Measurements from ENCODE around the gene ZNF831. TPM values are rescaled to one million over a fixed set of nuclear protein-coding genes. Genes with fewer than 3 reads are reported as not detected.

The ZNF831 gene
- total and polyA plus RNA-seq, 4 experiments from 2014 or later: 7.8 to 49.0 (median 29.5) TPM

- peaks cover 90% of the 10 kb centered on the region for H3K4me1 ChIP-seq (ENCODE audit: insufficient read depth, low read length)
- Mint-ChIP-seq H3K36me3 (peaks cover 28 to 38% of the 10 kb centered on the region in 2 donors), H3K4me1 (peaks cover 74 to 97% (median 88%) of the 10 kb centered on the region in 4 donors), H3K27me3 (no peaks in the 10 kb centered on the region), H3K27ac (peak overlapping the region; percentile 96 to 100 (median 100)), H3K4me3 (peak overlapping the region; percentile 13 to 91 (median 78)), H3K9me3 (peaks cover 0 to 8% (median 3%) of the 10 kb centered on the region in 8 donors)
- ChIA-PET CTCF (ENCODE audit: partially characterized antibody) (interaction anchor here (1.4 to 9.4 kb wide), 2 partner anchors 15 to 58 kb away, joined by 5 to 85 read pairs; partner anchors contain the start of gene ZNF831), POLR2A (ENCODE audit: partially characterized antibody) (interaction anchor here (0.8 to 11.4 kb wide), 8 partner anchors 10 to 117 kb away, joined by 3 to 352 read pairs (median 8); partner anchors contain the start of genes ATP5F1E and ZNF831)
- H3K27ac ChIP-seq (ENCODE audit: low read depth, low read length): peak overlapping the region; percentile 93
- H3K36me3 ChIP-seq (ENCODE audit: insufficient read depth, low read length): no peaks in the 10 kb centered on the region
- H3K4me3 ChIP-seq (ENCODE audit: low read length in 2 of 2): peak overlapping the region in 1 of 2 donors; percentile 43
- DNase-seq: peak in 4 of 5 donors; percentile 43 to 57 (median 48)
- intact Hi-C loops (cut with micrococcal nuclease): loop anchor here (5.0 kb wide), 2 partner anchors 73 to 497 kb away; partner anchors contain the start of gene STX16
- no peaks in the 10 kb centered on the region for H3K9me3 ChIP-seq (ENCODE audit: control insufficient read depth in 1 of 2, low read length in 2 of 2)
- no peaks in the 10 kb centered on the region for H3K27me3 ChIP-seq (ENCODE audit: insufficient read depth, low read length)
Observed at GRCh38 chr20:59148701-59149493, 14.7 kb upstream of the ZNF831 start.

- intact Hi-C loops (cut with micrococcal nuclease): loop anchor here (1.0 to 5.0 kb wide), 5 partner anchors 9 to 498 kb away; partner anchors contain the start of genes STX16 and ZNF831
Observed at GRCh38 chr20:59149678-59150504, 13.7 kb upstream of the ZNF831 start.

GRCh38 chr20:59150821-59151251, 12.8 kb upstream of the ZNF831 start:
- H3K27me3 ChIP-seq (ENCODE audit: insufficient read depth, low read length): no peaks in the 10 kb centered on the region
- ChIA-PET CTCF (ENCODE audit: partially characterized antibody) (interaction anchor here (1.5 to 9.4 kb wide), 3 partner anchors 28 to 63 kb away, joined by 4 to 85 read pairs (median 15); no protein-coding TSS in a partner anchor), POLR2A (ENCODE audit: partially characterized antibody) (interaction anchor here (1.4 to 11.4 kb wide), 6 partner anchors 8 to 57 kb away, joined by 4 to 352 read pairs (median 96); partner anchors contain the start of gene ZNF831)
- intact Hi-C loops (cut with micrococcal nuclease): loop anchor here (1.0 kb wide), 3 partner anchors 8 to 29 kb away; partner anchors contain the start of gene ZNF831
- Mint-ChIP-seq H3K27ac (peak overlapping the region; percentile 96 to 100 (median 100)), H3K36me3 (peaks cover 40 to 41% of the 10 kb centered on the region in 2 donors), H3K27me3 (no peaks in the 10 kb centered on the region), H3K4me1 (peaks cover 72 to 97% (median 88%) of the 10 kb centered on the region in 4 donors), H3K9me3 (peaks cover 0 to 8% (median 3%) of the 10 kb centered on the region in 8 donors), H3K4me3 (peak overlapping the region in 7 of 8 donors; percentile 54 to 89 (median 68))
- no peaks in the 10 kb centered on the region for H3K9me3 ChIP-seq (ENCODE audit: control insufficient read depth in 1 of 2, low read length in 2 of 2)
- peaks cover 92% of the 10 kb centered on the region for H3K4me1 ChIP-seq (ENCODE audit: insufficient read depth, low read length)
- DNase-seq: no peak
- H3K4me3 ChIP-seq (ENCODE audit: low read length in 2 of 2): peak overlapping the region in 1 of 2 donors; percentile 2
- no peaks in the 10 kb centered on the region for H3K36me3 ChIP-seq (ENCODE audit: insufficient read depth, low read length)
- peak overlapping the region; percentile 93 for H3K27ac ChIP-seq (ENCODE audit: low read depth, low read length)

More at GRCh38 chr20:59149678-59150504, 13.7 kb upstream of the ZNF831 start:
- Histone ChIP-seq H3K27ac (ENCODE audit: low read depth, low read length) (peak overlapping the region; percentile 93), H3K36me3 (ENCODE audit: insufficient read depth, low read length) (no peaks in the 10 kb centered on the region), H3K4me1 (ENCODE audit: insufficient read depth, low read length) (peaks cover 92% of the 10 kb centered on the region), H3K27me3 (ENCODE audit: insufficient read depth, low read length) (no peaks in the 10 kb centered on the region), H3K9me3 (ENCODE audit: control insufficient read depth in 1 of 2, low read length in 2 of 2) (no peaks in the 10 kb centered on the region), H3K4me3 (ENCODE audit: low read length in 2 of 2) (peak overlapping the region in 1 of 2 donors; percentile 2)
- Mint-ChIP-seq H3K27ac (peak overlapping the region; percentile 96 to 100 (median 100)), H3K4me1 (peaks cover 72 to 97% (median 88%) of the 10 kb centered on the region in 4 donors), H3K27me3 (no peaks in the 10 kb centered on the region), H3K9me3 (peaks cover 0 to 8% (median 3%) of the 10 kb centered on the region in 8 donors), H3K4me3 (peak overlapping the region; percentile 73 to 91 (median 80)), H3K36me3 (peaks cover 34 to 42% of the 10 kb centered on the region in 2 donors)
- CTCF ChIA-PET (ENCODE audit: partially characterized antibody): interaction anchor here (1.4 to 9.4 kb wide), 3 partner anchors 15 to 57 kb away, joined by 4 to 85 read pairs (median 5); partner anchors contain the start of gene ZNF831
- POLR2A ChIA-PET (ENCODE audit: partially characterized antibody): interaction anchor here (0.9 to 11.4 kb wide), 10 partner anchors 9 to 498 kb away, joined by 3 to 352 read pairs (median 4); partner anchors contain the start of genes ATP5F1E and ZNF831
- peak; percentile 88 to 93 (median 91) for DNase-seq

- Mint-ChIP-seq H3K4me3 (peak overlapping the region in 7 of 8 donors; percentile 54 to 89 (median 65)), H3K27ac (peak overlapping the region; percentile 96 to 100 (median 100)), H3K27me3 (no peaks in the 10 kb centered on the region), H3K9me3 (peaks cover 0 to 8% (median 3%) of the 10 kb centered on the region in 8 donors), H3K4me1 (peaks cover 75 to 97% (median 88%) of the 10 kb centered on the region in 4 donors), H3K36me3 (peaks cover 36 to 40% of the 10 kb centered on the region in 2 donors)
- no peaks in the 10 kb centered on the region for H3K9me3 ChIP-seq (ENCODE audit: control insufficient read depth in 1 of 2, low read length in 2 of 2)
- intact Hi-C loops (cut with micrococcal nuclease): no loop called here
- H3K36me3 ChIP-seq (ENCODE audit: insufficient read depth, low read length): no peaks in the 10 kb centered on the region
- ChIA-PET POLR2A (ENCODE audit: partially characterized antibody) (interaction anchor here (1.4 to 11.4 kb wide), 7 partner anchors 8 to 500 kb away, joined by 4 to 352 read pairs (median 8); partner anchors contain the start of genes STX16 and ZNF831), CTCF (ENCODE audit: partially characterized antibody) (interaction anchor here (2.0 to 9.4 kb wide), 2 partner anchors 55 to 63 kb away, joined by 15 to 85 read pairs; no protein-coding TSS in a partner anchor)
- H3K4me3 ChIP-seq (ENCODE audit: low read length in 2 of 2): peak overlapping the region in 1 of 2 donors; percentile 2
- peaks cover 94% of the 10 kb centered on the region for H3K4me1 ChIP-seq (ENCODE audit: insufficient read depth, low read length)
- DNase-seq: no peak
- H3K27ac ChIP-seq (ENCODE audit: low read depth, low read length): peak overlapping the region; percentile 93
- H3K27me3 ChIP-seq (ENCODE audit: insufficient read depth, low read length): no peaks in the 10 kb centered on the region
Observed at GRCh38 chr20:59151391-59151790, 12.2 kb upstream of the ZNF831 start.

GRCh38 chr20:59151820-59152219, 11.8 kb upstream of the ZNF831 start:
- Mint-ChIP-seq H3K4me1 (peaks cover 76 to 97% (median 89%) of the 10 kb centered on the region in 4 donors), H3K27me3 (no peaks in the 10 kb centered on the region), H3K4me3 (peak overlapping the region in 7 of 8 donors; percentile 54 to 89 (median 65)), H3K9me3 (peaks cover 0 to 8% (median 3%) of the 10 kb centered on the region in 8 donors), H3K36me3 (peaks cover 34 to 40% of the 10 kb centered on the region in 2 donors), H3K27ac (peak overlapping the region; percentile 96 to 100 (median 100))
- Histone ChIP-seq H3K36me3 (ENCODE audit: insufficient read depth, low read length) (no peaks in the 10 kb centered on the region), H3K27ac (ENCODE audit: low read depth, low read length) (peak overlapping the region; percentile 93), H3K4me1 (ENCODE audit: insufficient read depth, low read length) (peaks cover 95% of the 10 kb centered on the region), H3K4me3 (ENCODE audit: low read length in 2 of 2) (no peak overlapping the region), H3K27me3 (ENCODE audit: insufficient read depth, low read length) (no peaks in the 10 kb centered on the region), H3K9me3 (ENCODE audit: control insufficient read depth in 1 of 2, low read length in 2 of 2) (no peaks in the 10 kb centered on the region)
- intact Hi-C loops (cut with micrococcal nuclease): no loop called here
- ChIA-PET POLR2A (ENCODE audit: partially characterized antibody) (interaction anchor here (1.5 to 11.4 kb wide), 6 partner anchors 7 to 500 kb away, joined by 4 to 352 read pairs (median 96); partner anchors contain the start of genes STX16 and ZNF831), CTCF (ENCODE audit: partially characterized antibody) (interaction anchor here (0.9 to 9.4 kb wide), 5 partner anchors 12 to 64 kb away, joined by 3 to 85 read pairs (median 6); partner anchors contain the start of gene ZNF831)
- peak in 1 of 5 donors; percentile 67 for DNase-seq

Data from CD4-positive, alpha-beta memory T cell (primary cell).